Measurements from ENCODE around the gene FPR3. TPM values are rescaled to one million over a fixed set of nuclear protein-coding genes. Genes with fewer than 3 reads are reported as not detected.

FPR3 gene
- total and polyA plus RNA-seq, 9 of the 15 experiments (the other 6 are each of a cell fraction or from before 2014, with no cell fraction given), result 0.08 to 0.51 (median 0.22) TPM; not detected in 1

GRCh38 chr19:51802775-51803174 is 7.8 kb downstream of the FPR3 start (continued):
- TF ChIP-seq DACH1 (IDR thresholded peaks at IDR 0.05; ENCODE audit: partially characterized antibody) (no peak), NELFE (IDR thresholded peaks at IDR 0.05; ENCODE audit: insufficient read depth, insufficient read length) (no peak), PTBP1 (IDR thresholded peaks at IDR 0.05; ENCODE audit: low read depth, low read length) (no peak), SRSF9 (IDR thresholded peaks at IDR 0.05; ENCODE audit: borderline replicate concordance, low read depth, low read length) (no peak), MLX (CRISPR knock-in tag; conservative IDR thresholded peaks at IDR 0.05) (no peak), DEAF1 (CRISPR knock-in tag; IDR thresholded peaks at IDR 0.05) (no peak), ELK3 (CRISPR knock-in tag; IDR thresholded peaks at IDR 0.05) (no peak), HINFP (tag; conservative IDR thresholded peaks at IDR 0.05; ENCODE audit: low read depth) (no peak), SNRNP70 (optimal IDR thresholded peaks at IDR 0.05; ENCODE audit: low read depth, low read length) (no peak), ADNP (tag; IDR thresholded peaks at IDR 0.05) (peak; percentile 62; the same call in 1 of the 2 replicates), CBX3 (IDR thresholded peaks at IDR 0.05; ENCODE audit: borderline replicate concordance in 1 of 2, low read length in 2 of 2) (peak in 1 of 2 experiments; percentile 60; a peak in 1 of 3 replicates)
